ENCODE results near the gene MORN4.
"Not testable (repeated sequence)": the region's sequence is repeated elsewhere in the genome, so short reads cannot be mapped to it uniquely, and the experiment has no call there.

MORN4 gene

GRCh38 chr10:97642471-97643159 is 9.3 kb upstream of the MORN4 start:
- DNase-seq (ENCODE audit: insufficient read length, low spot score); FAIRE-seq: not testable (repeated sequence)

DNA sequence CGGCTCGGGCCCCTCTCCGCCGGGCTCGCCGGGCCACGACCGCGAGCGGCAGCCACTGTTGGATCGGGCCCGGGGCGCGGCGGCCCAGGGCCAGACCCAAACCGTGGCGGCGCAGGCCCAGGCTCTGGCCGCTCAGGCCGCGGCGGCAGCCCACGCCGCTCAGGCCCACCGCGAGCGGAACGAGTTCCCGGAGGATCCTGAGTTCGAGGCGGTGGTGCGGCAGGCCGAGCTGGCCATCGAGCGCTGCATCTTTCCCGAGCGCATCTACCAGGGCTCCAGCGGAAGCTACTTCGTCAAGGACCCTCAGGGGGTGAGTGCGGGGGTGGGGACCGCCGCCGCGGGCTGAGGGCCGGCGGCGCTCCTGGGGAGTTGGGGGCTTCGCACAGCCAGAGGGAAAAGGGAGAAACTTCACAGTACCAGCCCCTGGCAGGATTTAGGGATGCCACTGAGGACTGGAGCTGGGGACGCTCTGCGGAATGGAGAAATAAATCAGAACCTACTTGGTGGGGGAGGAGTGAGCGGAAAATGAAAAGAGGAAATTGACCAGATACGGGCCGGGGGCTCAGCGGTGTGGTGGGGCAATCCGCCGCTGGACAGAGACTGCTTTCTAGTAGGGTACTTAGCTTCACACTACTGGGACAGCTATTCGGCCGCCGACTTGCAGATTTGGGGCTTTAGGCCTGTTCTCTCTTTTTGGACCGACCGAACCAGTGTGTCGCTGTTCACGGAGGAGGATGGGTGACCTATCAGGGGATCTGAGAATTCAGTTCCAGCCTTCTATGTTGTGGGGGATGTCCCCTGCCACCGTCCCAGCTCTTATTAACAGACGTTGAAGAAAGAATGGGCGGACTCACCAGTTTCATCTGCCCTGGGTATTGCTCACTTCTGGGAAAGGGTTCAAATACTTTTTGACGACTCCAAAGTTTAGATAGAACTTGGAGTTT is 7.8 kb upstream of the MORN4 start:
- FAIRE-seq: no peak
- no peak for DNase-seq (ENCODE audit: insufficient read length, low spot score)

DNA sequence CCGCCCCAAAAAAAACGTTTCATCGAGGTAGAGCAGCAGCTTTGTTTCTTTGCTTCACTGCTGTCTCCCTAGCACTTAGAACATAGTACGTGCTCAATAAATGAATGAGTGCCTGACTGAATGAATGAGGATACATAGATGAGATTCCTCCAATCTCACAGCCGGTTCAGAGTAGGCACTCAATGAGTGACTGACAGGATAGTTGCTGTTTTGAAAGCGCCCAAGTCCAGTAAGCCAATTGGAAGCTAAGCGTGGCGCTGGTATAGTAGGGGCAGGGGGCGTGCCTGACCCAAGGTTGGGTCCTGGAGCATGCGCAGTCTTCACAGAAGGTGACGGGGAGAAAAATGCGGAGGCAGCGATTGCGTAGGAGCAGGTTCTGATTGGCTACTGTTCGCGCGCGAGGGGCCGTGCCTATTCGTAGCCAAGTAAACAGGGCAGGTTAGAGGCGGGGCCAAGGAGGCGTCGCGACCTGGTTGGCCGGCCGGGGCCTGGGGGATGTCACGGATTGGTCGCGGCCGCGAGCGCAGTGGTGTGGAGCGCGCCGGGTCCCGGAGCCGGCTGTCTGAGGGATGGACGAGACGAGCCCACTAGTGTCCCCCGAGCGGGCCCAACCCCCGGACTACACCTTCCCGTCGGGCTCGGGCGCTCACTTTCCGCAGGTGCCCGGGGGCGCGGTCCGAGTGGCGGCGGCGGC is 7.0 kb upstream of the MORN4 start, which contains the start of gene PI4K2A:
Gene PI4K2A (plus strand): TSS at position 498 of the 694 bp plus-strand sequence. CDS start 72 bp downstream, at position 570.
- FAIRE-seq: peak; percentile 97
- peak; percentile 98 for DNase-seq (ENCODE audit: insufficient read length, low spot score)

DNA sequence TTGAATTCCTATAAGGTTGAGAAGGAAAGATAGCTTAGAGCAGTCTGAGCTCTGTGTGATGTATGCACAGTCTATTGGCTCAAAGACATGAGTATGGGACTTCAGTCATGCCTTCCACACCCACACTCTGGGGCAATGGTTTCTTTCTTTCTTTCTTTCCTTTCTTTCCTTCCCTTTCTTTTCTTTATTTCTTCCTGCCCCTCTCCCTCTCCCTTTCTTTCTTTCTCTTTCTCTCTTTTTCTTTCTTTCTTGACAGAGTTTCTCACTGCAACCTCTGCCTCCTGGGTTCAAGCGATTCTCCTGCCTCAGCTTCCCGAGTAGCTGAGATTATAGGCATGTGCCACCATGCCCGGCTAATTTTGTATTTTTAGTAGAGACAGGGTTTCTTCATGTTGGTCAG is 5.8 kb upstream of the MORN4 start:
- FAIRE-seq; DNase-seq (ENCODE audit: insufficient read length, low spot score): not testable (repeated sequence)

- DNase-seq (ENCODE audit: insufficient read length, low spot score): no peak
- FAIRE-seq: no peak
Measured at GRCh38 chr10:97635577-97635976, 2.3 kb upstream of the MORN4 start.

- FAIRE-seq (no peak), DNase-seq (ENCODE audit: insufficient read length, low spot score) (no peak)
Measured at GRCh38 chr10:97633921-97634320, 621 bp upstream of the MORN4 start.

DNA sequence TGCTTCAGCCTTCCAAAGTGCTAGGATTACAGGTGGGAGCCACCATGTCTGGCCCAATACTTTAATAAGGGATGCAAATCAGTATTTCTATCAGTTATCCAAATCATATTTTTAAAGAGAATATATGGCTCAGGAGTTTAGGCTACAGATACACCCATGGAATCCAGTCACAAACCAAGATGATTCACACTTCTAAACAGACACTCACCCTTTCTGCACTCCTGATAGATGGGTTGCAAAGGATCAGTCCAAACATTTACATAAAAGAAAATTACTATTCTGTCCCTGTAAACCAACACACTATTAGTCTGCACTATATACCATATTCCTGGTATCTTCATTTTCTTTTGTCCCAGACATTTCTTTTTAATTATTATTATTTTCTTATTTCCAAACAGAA is 2.2 kb downstream of the MORN4 start:
- DNase-seq (ENCODE audit: insufficient read length, low spot score) (no peak), FAIRE-seq (no peak)

DNA sequence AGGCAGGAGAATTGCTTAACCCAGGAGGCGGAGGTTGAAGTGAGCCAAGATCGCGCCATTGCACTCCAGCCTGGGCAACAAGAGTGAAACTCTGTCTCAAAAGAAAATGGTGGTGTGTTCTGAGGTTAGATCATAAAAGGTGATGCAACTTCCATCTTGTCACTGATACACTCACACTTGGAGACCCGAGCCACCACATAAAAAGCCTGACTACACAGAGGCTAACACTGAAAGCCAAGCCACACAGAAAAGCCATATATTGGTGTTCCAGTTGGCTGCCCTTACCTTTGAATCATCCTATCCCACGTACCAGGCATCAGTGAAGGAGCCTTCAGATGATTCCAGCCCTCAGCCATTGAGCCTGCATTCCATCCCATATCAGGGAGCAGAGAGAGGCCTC is 4.0 kb downstream of the MORN4 start:
- DNase-seq (ENCODE audit: insufficient read length, low spot score) (no peak), FAIRE-seq (no peak)

- no peak for DNase-seq (ENCODE audit: insufficient read length, low spot score)
- no peak for FAIRE-seq
Measured at GRCh38 chr10:97628228-97628627, 5.1 kb downstream of the MORN4 start.

- DNase-seq (ENCODE audit: insufficient read length, low spot score) (no peak), FAIRE-seq (no peak)
Measured at GRCh38 chr10:97627731-97628130, 5.6 kb downstream of the MORN4 start.

GRCh38 chr10:97623277-97623676 is 10.0 kb downstream of the MORN4 start:
- FAIRE-seq (no peak), DNase-seq (ENCODE audit: insufficient read length, low spot score) (no peak)

DNA sequence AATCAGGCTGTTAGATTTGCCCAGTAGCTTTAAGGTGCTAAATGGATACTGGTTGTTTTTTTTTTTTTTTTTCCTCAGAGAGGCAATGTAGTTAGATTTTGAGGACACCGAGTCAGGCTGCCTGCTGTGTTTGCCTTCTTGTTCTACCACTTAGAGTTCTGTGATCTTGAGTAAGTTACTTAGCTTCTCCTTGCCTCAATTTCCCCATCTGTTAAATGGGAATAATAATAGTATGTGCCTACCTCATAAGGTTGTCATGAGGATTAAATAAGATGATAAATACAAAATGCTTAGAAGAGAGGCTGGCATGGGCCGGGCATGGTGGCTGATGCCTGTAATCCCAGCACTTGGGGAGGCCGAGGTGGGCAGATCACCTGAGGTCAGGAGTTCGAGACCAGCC is 14.6 kb downstream of the MORN4 start:
- FAIRE-seq: no peak

DNA sequence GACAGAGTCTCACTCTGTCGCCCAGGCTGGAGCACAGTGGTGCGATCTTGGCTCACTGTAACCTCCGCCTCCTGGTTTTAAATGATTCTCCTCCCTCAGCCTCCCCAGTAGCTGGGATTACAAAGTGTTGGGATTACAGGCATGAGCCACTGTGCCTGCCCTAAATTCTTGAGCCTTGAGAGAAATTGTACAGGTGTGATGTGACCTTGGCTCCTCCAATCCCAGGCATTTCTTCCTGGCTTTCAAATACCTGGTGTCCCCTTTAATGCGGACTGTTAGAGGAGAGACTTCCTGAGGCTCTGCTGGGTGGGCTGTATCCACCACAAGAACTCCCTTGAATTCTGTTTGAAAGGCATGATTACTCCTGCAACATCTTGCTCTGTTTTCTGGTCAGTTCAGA is 15.0 kb downstream of the MORN4 start:
- no peak for FAIRE-seq
- no peak for DNase-seq (ENCODE audit: insufficient read length, low spot score)

More for the DNA sequence above, 14.6 kb downstream of the MORN4 start:
- DNase-seq (ENCODE audit: insufficient read length, low spot score): no peak

GRCh38 chr10:97612386-97612785 is 20.9 kb downstream of the MORN4 start:
- DNase-seq (ENCODE audit: insufficient read length, low spot score) (peak; percentile 69), FAIRE-seq (peak; percentile 72)

GRCh38 chr10:97611473-97611872 is 21.8 kb downstream of the MORN4 start:
- no peak for DNase-seq (ENCODE audit: insufficient read length, low spot score)
- no peak for FAIRE-seq

- FAIRE-seq (no peak), DNase-seq (ENCODE audit: insufficient read length, low spot score) (no peak)
Measured at GRCh38 chr10:97608991-97609561, 24.2 kb downstream of the MORN4 start.

GRCh38 chr10:97607095-97607636 is 26.1 kb downstream of the MORN4 start:
- FAIRE-seq: no peak
- no peak for DNase-seq (ENCODE audit: insufficient read length, low spot score)

GRCh38 chr10:97601268-97602215 is 31.8 kb downstream of the MORN4 start:
- DNase-seq (ENCODE audit: insufficient read length, low spot score): no peak
- FAIRE-seq: no peak

DNA sequence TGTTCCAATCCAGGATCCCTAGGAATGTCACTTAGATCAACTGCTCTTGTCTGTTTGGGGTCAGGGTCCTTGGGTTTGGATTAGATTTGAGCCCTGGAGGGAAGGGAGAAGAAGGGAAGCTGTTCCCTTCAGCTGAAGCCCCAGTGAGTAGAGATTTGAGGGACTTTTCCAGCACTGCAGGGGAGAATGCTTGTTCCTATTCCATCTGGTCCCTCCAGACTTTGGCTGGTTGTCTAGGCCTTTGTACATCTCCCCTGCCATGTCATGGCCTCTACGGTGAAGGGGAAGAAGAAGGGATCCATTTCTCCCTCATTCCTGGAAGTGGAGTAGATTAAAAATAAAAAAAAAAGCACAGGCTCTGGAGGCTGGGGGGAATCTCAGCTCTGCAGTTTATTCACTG is 32.7 kb downstream of the MORN4 start:
- no peak for FAIRE-seq
- no peak for DNase-seq (ENCODE audit: insufficient read length, low spot score)
